Uterus (tissue), 4 donors: Measurements from ENCODE around the gene RPLP1. TPM values are rescaled to one million over a fixed set of nuclear protein-coding genes. Genes with fewer than 3 reads are reported as not detected.
A peak's percentile ranks its signal among the peaks of the same experiment; 100 is the strongest.

ENCODE experiments used
- DNase-seq, 2 donors: peaks; one replicate each; pipeline ENCODE4 v3.0.0-alpha.2; 2019 to 2020
- H3K27ac ChIP-seq, 2 donors: fragments of 200-600 bp; sonication (generic); 1 replicate in 1 of 2; 2 replicates in 1 of 2; pipeline ENCODE4 v1.5.1; 2016 to 2018
- H3K27me3 ChIP-seq, 2 donors: fragments of 200-600 bp; sonication (generic); one replicate each; pipeline ENCODE4 v1.5.1; 2018 to 2019; ENCODE audit warnings: control low read depth in 1 of 2
- H3K36me3 ChIP-seq, 2 donors: fragments of 200-600 bp; sonication (generic); one replicate each; pipeline ENCODE4 v1.5.1; 2019; ENCODE audit warnings: control low read depth in 1 of 2
- H3K4me1 ChIP-seq, 2 donors: fragments of 200-600 bp; sonication (generic); one replicate each; pipeline ENCODE4 v1.5.1; 2018 to 2019; ENCODE audit warnings: control low read depth in 1 of 2
- H3K4me3 ChIP-seq, 2 donors: fragments of 200-600 bp; sonication (generic); 1 replicate in 1 of 2; 2 replicates in 1 of 2; pipeline ENCODE4 v1.5.1; 2018 to 2019; ENCODE audit warnings: mild to moderate bottlenecking in 1 of 2
- H3K9me3 ChIP-seq, 2 donors: fragments of 200-600 bp; sonication (generic); one replicate each; pipeline ENCODE4 v1.5.1; 2019; ENCODE audit warnings: control low read depth in 1 of 2
- POLR2A ChIP-seq, 2 donors: fragments of 450-650 bp; IDR thresholded peaks; one replicate each; pipeline ENCODE4 v1.6.1; 2016; ENCODE audit warnings: antibody characterized with exemption in 2 of 2, mild to moderate bottlenecking in 1 of 2, moderate library complexity in 1 of 2
- intact Hi-C: fragments of 100-400 bp; cut with DNase I; formaldehyde crosslinking; loops from one replicate; pipeline ENCODE4 v1.15.1; 2023; ENCODE audit warnings: low total_unique reads
- total RNA-seq, 4 donors: library from RNA; depleted of rRNA in 3 of 4; stranded (reverse); fragments of >200 nt in 3 of 4; gene quantifications; one replicate each; pipeline versions ENCODE4 v1.1.0 to v1.2.4, GENCODE V29; 2014 to 2023
- TF ChIP-seq, protein P1 (sequence below), 4 experiments: fragments of 200-600 bp in 2 of 4; fragments of 450-650 bp in 2 of 4; sonication (generic) in 2 of 4; IDR thresholded peaks; one replicate each; pipeline ENCODE4 v1.5.1; 2016 to 2019; ENCODE audit warnings: antibody characterized with exemption in 4 of 4, mild to moderate bottlenecking in 2 of 4, moderate library complexity in 1 of 4
- donor health status: DM: yes; HTN: yes; CAD: no.

Gene RPLP1
- total RNA-seq, 4 donors from 2014 or later, result 61.5 to 2,786 (median 1,440) TPM

- H3K4me3 ChIP-seq, result no peak overlapping the region
- no peak for TF ChIP-seq POLR2A (IDR thresholded peaks at IDR 0.05)
- TF ChIP-seq, protein P1, sequence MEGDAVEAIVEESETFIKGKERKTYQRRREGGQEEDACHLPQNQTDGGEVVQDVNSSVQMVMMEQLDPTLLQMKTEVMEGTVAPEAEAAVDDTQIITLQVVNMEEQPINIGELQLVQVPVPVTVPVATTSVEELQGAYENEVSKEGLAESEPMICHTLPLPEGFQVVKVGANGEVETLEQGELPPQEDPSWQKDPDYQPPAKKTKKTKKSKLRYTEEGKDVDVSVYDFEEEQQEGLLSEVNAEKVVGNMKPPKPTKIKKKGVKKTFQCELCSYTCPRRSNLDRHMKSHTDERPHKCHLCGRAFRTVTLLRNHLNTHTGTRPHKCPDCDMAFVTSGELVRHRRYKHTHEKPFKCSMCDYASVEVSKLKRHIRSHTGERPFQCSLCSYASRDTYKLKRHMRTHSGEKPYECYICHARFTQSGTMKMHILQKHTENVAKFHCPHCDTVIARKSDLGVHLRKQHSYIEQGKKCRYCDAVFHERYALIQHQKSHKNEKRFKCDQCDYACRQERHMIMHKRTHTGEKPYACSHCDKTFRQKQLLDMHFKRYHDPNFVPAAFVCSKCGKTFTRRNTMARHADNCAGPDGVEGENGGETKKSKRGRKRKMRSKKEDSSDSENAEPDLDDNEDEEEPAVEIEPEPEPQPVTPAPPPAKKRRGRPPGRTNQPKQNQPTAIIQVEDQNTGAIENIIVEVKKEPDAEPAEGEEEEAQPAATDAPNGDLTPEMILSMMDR (IDR thresholded peaks at IDR 0.05), result no peak
- H3K9me3 ChIP-seq, result no peaks in the 10 kb centered on the region
- no peak overlapping the region for H3K27ac ChIP-seq
- no peaks in the 10 kb centered on the region for H3K27me3 ChIP-seq
- H3K4me1 ChIP-seq, result no peaks in the 10 kb centered on the region
- no peaks in the 10 kb centered on the region for H3K36me3 ChIP-seq
- intact Hi-C loops, result no loop called here
- DNase-seq, result no peak
These were observed 27.7 kb upstream of the RPLP1 start for GRCh38 chr15:69424748-69425413.

DNA sequence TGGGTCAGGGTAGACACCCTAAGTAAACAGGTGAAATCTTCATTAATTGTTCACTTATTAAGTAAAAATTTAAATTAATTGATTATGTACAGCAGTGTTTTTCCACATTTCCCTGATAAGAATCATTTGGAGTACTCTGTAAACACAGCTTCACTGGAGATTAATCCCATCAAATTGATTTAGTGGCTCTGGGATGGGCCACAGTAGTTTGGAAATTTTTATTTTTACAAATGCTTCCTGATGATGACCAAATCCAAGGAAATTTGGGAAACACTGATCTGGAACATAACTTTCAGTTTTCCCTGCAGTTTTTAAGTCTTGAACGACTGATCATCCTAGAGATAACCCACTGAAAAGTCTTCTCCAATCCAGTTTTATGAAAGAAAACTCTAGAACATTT lies 18.8 kb upstream of the RPLP1 start:
- TF ChIP-seq, protein P1 (IDR thresholded peaks at IDR 0.05), result no peak
- TF ChIP-seq POLR2A (IDR thresholded peaks at IDR 0.05), result no peak
- Histone ChIP-seq H3K27ac (peak overlapping the region; percentile 59 to 62), H3K4me3 (no peak overlapping the region), H3K27me3 (no peaks in the 10 kb centered on the region), H3K9me3 (no peaks in the 10 kb centered on the region), H3K36me3 (no peaks in the 10 kb centered on the region), H3K4me1 (no peaks in the 10 kb centered on the region)
- DNase-seq, result no peak
- intact Hi-C loops, result no loop called here

GRCh38 chr15:69434238-69434637 lies 18.4 kb upstream of the RPLP1 start:
- H3K27ac ChIP-seq, result peak overlapping the region; percentile 59 to 62
- no peaks in the 10 kb centered on the region for H3K9me3 ChIP-seq
- H3K4me3 ChIP-seq, result no peak overlapping the region
- intact Hi-C loops, result no loop called here
- no peaks in the 10 kb centered on the region for H3K36me3 ChIP-seq
- no peak for DNase-seq
- no peaks in the 10 kb centered on the region for H3K27me3 ChIP-seq
- H3K4me1 ChIP-seq, result no peaks in the 10 kb centered on the region
- no peak for TF ChIP-seq POLR2A (IDR thresholded peaks at IDR 0.05)
- TF ChIP-seq, protein P1 (IDR thresholded peaks at IDR 0.05), result no peak

GRCh38 chr15:69434679-69435078 lies 17.9 kb upstream of the RPLP1 start:
- intact Hi-C loops, result no loop called here
- Histone ChIP-seq H3K36me3 (no peaks in the 10 kb centered on the region), H3K4me1 (no peaks in the 10 kb centered on the region), H3K27ac (peak overlapping the region; percentile 59 to 62), H3K9me3 (no peaks in the 10 kb centered on the region), H3K27me3 (no peaks in the 10 kb centered on the region), H3K4me3 (no peak overlapping the region)
- peak in 1 of 2 donors; percentile 29 for DNase-seq
- TF ChIP-seq, protein P1 (IDR thresholded peaks at IDR 0.05), result no peak
- TF ChIP-seq POLR2A (IDR thresholded peaks at IDR 0.05), result no peak

GRCh38 chr15:69435985-69436384 lies 16.6 kb upstream of the RPLP1 start:
- DNase-seq, result no peak
- intact Hi-C loops, result no loop called here
- Histone ChIP-seq H3K36me3 (no peaks in the 10 kb centered on the region), H3K4me3 (no peak overlapping the region), H3K27ac (no peak overlapping the region), H3K4me1 (no peaks in the 10 kb centered on the region), H3K27me3 (no peaks in the 10 kb centered on the region), H3K9me3 (no peaks in the 10 kb centered on the region)
- no peak for TF ChIP-seq POLR2A (IDR thresholded peaks at IDR 0.05)
- TF ChIP-seq, protein P1 (IDR thresholded peaks at IDR 0.05), result no peak
